Activated CD4-positive, CD25-positive, alpha-beta regulatory T cell treated with anti-CD3 and anti-CD28 coated beads, Interleukin-2, amount 50 U/mL, for 16 hours (primary cell): Measurements from ENCODE around the gene FSTL4.

Source experiments
- DNase-seq: peaks from one replicate; pipeline ENCODE4 v3.0.0-alpha.2; 2020; ENCODE audit warnings: low read depth, low spot score

Gene FSTL4

DNA sequence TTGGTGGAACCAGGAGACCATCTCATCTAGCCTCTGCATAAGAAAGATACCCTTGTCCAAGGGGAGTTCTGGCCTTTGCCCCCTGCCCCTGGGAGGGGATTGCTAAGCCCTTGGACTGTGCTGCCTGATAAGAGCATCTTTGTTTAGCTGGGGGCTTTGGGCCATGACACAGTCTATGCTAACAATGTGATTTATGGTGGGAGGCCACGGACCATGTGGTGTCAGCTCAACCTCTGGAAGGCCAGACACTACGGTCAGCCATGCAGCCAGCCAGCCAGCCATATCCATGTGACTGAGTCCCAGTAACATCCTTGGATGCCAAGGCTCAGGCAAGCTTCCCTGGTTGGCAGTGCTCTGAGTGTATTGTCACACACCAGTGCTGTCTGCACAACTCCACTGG, 244.4 kb downstream of the FSTL4 start:
- no peak for DNase-seq

- no peak for DNase-seq
Measured at GRCh38 chr5:133367071-133367786, 245.1 kb downstream of the FSTL4 start.

GRCh38 chr5:133366438-133366837, 245.9 kb downstream of the FSTL4 start:
- DNase-seq, result no peak

GRCh38 chr5:133365738-133366137, 246.6 kb downstream of the FSTL4 start:
- no peak for DNase-seq

DNA sequence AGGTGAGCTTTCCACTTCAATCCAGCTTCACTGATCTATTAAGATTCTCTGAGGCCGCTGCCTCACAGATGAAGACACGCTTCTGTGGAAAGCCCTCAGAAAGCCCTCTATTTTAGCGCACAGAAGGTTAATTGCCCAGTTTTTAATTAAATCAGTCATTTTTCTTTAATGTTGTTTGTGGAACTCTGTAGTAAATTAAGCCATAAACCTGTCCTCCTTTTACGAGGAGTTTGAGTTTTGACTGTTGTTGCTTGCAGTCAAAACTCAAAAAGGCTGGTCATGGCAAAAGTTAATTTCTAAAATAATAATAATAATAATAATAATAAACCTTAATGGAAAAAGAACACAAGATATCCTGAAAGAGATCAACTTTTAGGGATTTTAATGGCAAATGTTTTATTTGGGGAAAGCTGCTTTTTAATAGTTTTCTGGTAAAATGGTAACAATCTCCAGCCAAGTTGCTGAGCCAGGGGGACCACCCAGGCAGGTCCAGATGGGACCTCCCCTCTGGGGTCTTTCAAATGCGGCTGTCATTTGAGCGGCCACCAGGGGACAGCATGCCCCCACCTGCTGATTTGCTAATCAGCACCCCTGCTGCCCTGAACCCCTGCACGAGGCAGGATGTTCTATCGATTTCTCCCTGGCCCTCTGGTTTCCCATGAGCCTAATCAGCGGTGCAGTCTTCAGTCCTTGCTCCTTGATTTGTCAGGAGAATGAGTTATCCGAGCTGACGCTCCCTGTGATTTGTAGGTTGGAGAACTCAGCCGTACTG, 247.2 kb downstream of the FSTL4 start:
- DNase-seq, result no peak

DNA sequence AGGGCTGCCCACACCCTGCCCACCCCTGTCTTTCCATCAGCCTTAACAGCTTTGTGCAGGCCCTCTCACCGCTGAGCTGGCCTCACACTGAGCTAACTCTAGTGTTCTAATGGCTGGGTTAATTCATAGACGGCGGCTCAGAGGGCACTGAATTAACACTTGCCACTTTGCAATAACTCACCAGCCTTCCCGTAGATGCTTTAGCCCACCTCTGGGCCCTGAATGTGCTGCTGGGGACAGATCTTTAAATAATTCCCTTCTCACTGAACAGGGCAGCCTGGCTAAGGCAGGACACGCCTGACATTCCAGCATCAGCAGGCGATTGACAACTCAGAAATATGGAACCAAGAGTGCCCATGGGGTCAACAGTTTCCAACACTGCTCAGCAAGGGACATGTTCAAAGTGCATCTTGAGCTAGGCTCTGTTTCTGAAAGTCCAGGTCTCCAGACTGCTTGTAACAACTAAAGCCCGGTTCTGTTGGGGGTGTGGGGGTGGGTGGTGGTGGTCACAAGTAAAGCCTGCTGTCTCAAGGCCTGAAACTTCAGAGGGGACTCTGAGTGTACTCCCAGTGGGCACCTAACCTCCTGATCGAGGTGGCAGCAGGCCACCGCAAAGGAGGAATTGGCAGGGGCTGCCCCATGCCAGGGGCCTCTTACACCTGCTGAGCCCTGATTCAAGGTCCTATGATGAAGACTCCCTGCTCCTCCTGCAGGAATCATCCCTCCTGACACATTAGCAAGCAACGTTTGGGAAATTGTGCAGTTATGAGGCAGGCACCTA, 248.3 kb downstream of the FSTL4 start:
- no peak for DNase-seq

DNA sequence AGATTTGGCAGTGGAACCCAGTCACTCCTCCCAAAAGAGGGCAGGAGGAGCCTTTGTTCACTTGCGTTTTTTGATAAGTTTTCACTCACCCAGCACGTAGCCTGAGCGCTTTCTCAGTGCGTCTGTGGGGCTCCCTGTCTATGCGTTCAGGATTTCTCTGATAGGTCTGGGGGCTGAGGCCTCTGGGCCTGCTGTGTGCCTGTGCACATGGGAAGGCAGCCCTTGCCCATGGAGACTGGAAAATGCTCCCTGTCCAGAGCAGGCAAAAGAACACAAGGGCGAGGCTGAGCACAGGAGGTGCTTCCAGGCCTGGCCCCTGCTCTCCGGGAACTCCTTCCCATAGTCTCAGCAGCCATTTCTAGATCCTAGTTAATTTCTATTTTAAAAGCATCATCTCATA, 249.9 kb downstream of the FSTL4 start:
- DNase-seq, result no peak

GRCh38 chr5:133361922-133362321, 250.4 kb downstream of the FSTL4 start:
- no peak for DNase-seq

- DNase-seq, result no peak
Measured at GRCh38 chr5:133360693-133361472, 251.5 kb downstream of the FSTL4 start.

- DNase-seq, result no peak
Measured at GRCh38 chr5:133359861-133360260, 252.5 kb downstream of the FSTL4 start.

GRCh38 chr5:133358271-133358670, 254.1 kb downstream of the FSTL4 start:
- no peak for DNase-seq

DNA sequence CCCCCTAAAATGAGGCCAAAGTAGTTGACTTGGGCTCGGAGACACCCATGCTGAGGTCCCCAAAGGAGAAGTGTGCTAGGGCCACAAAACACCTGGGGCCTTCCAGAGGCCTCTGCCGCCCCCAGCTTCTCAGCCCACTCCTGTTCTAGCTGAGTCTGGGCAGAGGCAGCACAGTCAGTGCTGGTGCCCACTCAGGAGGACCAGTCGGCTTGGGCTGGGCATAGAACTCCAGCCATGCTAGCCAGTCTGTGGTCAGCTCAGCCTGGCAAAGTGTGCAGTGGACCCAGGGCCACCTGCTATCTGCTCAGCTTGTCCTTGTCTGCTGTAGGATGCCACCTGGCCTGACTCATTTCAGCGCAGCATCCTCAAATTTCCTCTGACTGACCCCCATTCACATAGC, 254.6 kb downstream of the FSTL4 start:
- DNase-seq, result no peak

DNA sequence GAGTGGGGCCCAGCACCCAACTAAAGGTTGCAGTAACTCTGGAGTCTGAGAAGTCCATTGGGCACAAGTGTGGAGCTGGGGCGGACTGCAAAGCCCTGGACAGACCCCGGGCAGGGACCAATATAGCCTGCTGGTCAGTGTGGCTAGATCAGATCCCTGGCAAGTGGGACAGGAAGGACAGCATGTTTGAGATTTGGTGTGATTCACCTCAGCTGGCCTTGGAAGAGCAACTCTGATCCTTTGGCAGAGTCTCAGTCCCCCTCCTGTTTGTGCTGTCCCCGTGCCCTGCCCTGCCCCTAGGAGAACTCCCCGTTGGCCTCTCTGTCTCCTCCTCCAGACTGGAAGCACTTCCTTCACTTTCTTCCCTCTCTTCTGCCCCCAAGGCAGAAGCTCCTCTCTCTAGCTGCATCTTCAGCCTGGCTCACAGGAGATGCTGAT, 255.3 kb downstream of the FSTL4 start:
- no peak for DNase-seq

DNA sequence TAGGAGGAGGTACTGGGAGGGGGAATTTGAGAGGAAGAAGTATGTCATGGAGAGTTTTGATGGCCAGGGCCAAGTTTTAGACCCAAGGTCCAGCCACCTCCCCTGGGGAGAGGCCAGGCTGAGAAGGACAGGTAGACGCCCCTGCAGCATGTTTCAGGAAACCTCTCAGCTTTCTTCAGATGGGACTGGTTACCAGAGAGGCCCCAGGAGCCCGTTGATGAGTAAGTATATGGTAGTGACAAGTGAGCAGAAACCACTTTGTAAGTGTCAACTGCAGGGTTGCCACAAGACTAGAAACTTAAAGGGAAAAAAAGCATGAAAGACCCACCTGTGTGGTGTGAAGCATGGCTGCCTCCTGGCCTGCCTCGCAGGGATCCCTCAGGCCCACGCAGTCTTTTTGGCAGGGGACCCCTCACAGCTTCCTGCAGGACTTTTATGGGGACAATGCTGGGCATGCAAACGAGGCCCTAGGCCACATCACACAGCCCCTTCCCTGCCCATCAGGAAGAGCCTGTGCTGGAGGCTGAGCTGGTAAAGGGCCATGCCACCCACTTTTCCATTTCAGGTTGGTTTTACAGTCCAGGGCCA, 255.9 kb downstream of the FSTL4 start:
- DNase-seq, result no peak

GRCh38 chr5:133354323-133355185, 257.8 kb downstream of the FSTL4 start:
- DNase-seq, result no peak

GRCh38 chr5:133353741-133354140, 258.6 kb downstream of the FSTL4 start:
- DNase-seq, result no peak

GRCh38 chr5:133348406-133348805, 263.9 kb downstream of the FSTL4 start:
- DNase-seq, result no peak

DNA sequence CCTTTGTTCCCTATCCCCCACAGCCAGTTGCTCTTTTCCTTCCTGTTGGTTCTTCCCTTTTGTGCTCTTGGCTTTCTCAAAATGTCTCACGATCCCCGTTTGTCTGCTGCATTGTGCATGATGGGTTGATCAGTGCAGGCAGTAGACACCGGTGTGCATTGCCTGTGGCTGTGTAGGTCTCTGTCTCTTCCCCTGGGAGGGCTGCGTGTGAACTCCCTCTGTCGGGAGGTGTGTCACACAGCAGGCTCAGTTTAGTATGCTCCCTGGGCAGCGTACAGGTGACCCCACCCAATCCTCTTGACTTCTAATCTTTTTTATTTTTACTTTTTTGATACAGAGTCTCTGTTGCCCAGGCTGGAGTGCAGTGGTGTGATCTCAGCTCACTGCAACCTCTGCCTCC, 265.3 kb downstream of the FSTL4 start:
- DNase-seq, result no peak

DNA sequence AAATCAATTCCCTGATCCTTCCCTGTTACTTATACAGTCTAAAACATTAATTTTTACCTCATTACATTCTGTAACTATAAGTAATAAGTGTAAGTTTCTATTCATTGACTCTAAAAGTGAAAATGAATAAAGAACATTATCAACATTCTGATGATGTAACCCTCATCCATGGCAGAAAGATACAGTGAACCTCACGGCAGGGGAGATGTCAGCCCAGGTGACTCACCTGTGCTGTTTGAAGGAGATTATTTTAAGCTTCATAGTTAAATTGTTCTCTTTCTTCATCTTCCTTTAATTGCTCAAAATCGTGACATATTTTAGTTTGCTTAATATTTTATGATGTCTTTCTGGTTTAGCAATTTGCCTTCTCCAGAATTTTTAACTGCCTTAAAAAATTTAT, 268.1 kb downstream of the FSTL4 start:
- no peak for DNase-seq

GRCh38 chr5:133343196-133343595, 269.1 kb downstream of the FSTL4 start:
- no peak for DNase-seq
